Ishikawa (cell line): ENCODE measurements around the gene LRRC3B.

Experiments used
- EP300 ChIP-seq: IDR thresholded peaks from 2 replicates; pipeline ENCODE4 v1.6.1; 2012; ENCODE audit warnings: borderline replicate concordance
- ZBTB7A ChIP-seq: IDR thresholded peaks from 2 replicates; pipeline ENCODE4 v1.6.1; 2012; ENCODE audit warnings: low read depth

GRCh38 chr3:26675336-26675735, 52.8 kb downstream of the LRRC3B start:
- TF ChIP-seq EP300: no peak
- TF ChIP-seq ZBTB7A: no peak
